Skeletal muscle cell (primary cell): ENCODE data around the gene TREM1.
"Not testable (repeated sequence)": the region's sequence is repeated elsewhere in the genome, so short reads cannot be mapped to it uniquely, and the experiment has no call there.

Experiments used
- DNase-seq: peaks from one replicate; pipeline ENCODE4 v3.0.0-alpha.2; 2010; ENCODE audit warnings: low read depth
- H3K4me3 ChIP-seq: 2 replicates; pipeline ENCODE4 v1.5.1; 2011; ENCODE audit warnings: low read depth, mild to moderate bottlenecking, control low read depth, low read length, moderate library complexity

The TREM1 gene

GRCh38 chr6:41268478-41268877 is 18.0 kb downstream of the TREM1 start:
- DNase-seq, result no peak
- no peak overlapping the region for H3K4me3 ChIP-seq

- H3K4me3 ChIP-seq, result no peak overlapping the region
- DNase-seq, result no peak
Measured at GRCh38 chr6:41266541-41266940, 19.9 kb downstream of the TREM1 start.

GRCh38 chr6:41263267-41263666 is 23.2 kb downstream of the TREM1 start:
- no peak overlapping the region for H3K4me3 ChIP-seq

GRCh38 chr6:41262401-41262800 is 24.1 kb downstream of the TREM1 start:
- H3K4me3 ChIP-seq, result no peak overlapping the region
- no peak for DNase-seq

More at GRCh38 chr6:41263267-41263666, 23.2 kb downstream of the TREM1 start:
- DNase-seq, result no peak

- no peak for DNase-seq
- H3K4me3 ChIP-seq, result no peak overlapping the region
Measured at GRCh38 chr6:41258196-41258493, 28.3 kb downstream of the TREM1 start.

GRCh38 chr6:41257369-41258195 is 28.9 kb downstream of the TREM1 start:
- H3K4me3 ChIP-seq, result no peak overlapping the region
- peak; percentile 39 for DNase-seq

GRCh38 chr6:41256383-41256782 is 30.1 kb downstream of the TREM1 start:
- no peak for DNase-seq
- H3K4me3 ChIP-seq, result no peak overlapping the region

GRCh38 chr6:41255638-41256246 is 30.7 kb downstream of the TREM1 start:
- H3K4me3 ChIP-seq, result no peak overlapping the region
- no peak for DNase-seq

- no peak for DNase-seq
- H3K4me3 ChIP-seq, result no peak overlapping the region
Measured at GRCh38 chr6:41255110-41255509, 31.4 kb downstream of the TREM1 start.

GRCh38 chr6:41252401-41253169 is 33.9 kb downstream of the TREM1 start:
- no peak overlapping the region for H3K4me3 ChIP-seq
- no peak for DNase-seq

- no peak for DNase-seq
- no peak overlapping the region for H3K4me3 ChIP-seq
Measured at GRCh38 chr6:41247882-41248705, 38.4 kb downstream of the TREM1 start.

- H3K4me3 ChIP-seq, result no peak overlapping the region
- DNase-seq, result no peak
Measured at GRCh38 chr6:41247288-41247865, 39.1 kb downstream of the TREM1 start.

- DNase-seq, H3K4me3 ChIP-seq: not testable (repeated sequence)
Measured at GRCh38 chr6:41246529-41246928, 40.0 kb downstream of the TREM1 start.

- no peak overlapping the region for H3K4me3 ChIP-seq
- DNase-seq, result no peak
Measured at GRCh38 chr6:41239467-41240159, 46.9 kb downstream of the TREM1 start.

- DNase-seq, result no peak
- no peak overlapping the region for H3K4me3 ChIP-seq
Measured at GRCh38 chr6:41237128-41237527, 49.4 kb downstream of the TREM1 start.

GRCh38 chr6:41236276-41236675 is 50.2 kb downstream of the TREM1 start:
- no peak for DNase-seq
- no peak overlapping the region for H3K4me3 ChIP-seq

- no peak overlapping the region for H3K4me3 ChIP-seq
- DNase-seq, result no peak
Measured at GRCh38 chr6:41232667-41233066, 53.8 kb downstream of the TREM1 start.

GRCh38 chr6:41231246-41231645 is 55.2 kb downstream of the TREM1 start:
- H3K4me3 ChIP-seq, result no peak overlapping the region
- no peak for DNase-seq

GRCh38 chr6:41229721-41230120 is 56.8 kb downstream of the TREM1 start:
- H3K4me3 ChIP-seq, result no peak overlapping the region
- DNase-seq, result no peak
